ENCODE measurements around the gene LIN52.

LIN52 gene

DNA sequence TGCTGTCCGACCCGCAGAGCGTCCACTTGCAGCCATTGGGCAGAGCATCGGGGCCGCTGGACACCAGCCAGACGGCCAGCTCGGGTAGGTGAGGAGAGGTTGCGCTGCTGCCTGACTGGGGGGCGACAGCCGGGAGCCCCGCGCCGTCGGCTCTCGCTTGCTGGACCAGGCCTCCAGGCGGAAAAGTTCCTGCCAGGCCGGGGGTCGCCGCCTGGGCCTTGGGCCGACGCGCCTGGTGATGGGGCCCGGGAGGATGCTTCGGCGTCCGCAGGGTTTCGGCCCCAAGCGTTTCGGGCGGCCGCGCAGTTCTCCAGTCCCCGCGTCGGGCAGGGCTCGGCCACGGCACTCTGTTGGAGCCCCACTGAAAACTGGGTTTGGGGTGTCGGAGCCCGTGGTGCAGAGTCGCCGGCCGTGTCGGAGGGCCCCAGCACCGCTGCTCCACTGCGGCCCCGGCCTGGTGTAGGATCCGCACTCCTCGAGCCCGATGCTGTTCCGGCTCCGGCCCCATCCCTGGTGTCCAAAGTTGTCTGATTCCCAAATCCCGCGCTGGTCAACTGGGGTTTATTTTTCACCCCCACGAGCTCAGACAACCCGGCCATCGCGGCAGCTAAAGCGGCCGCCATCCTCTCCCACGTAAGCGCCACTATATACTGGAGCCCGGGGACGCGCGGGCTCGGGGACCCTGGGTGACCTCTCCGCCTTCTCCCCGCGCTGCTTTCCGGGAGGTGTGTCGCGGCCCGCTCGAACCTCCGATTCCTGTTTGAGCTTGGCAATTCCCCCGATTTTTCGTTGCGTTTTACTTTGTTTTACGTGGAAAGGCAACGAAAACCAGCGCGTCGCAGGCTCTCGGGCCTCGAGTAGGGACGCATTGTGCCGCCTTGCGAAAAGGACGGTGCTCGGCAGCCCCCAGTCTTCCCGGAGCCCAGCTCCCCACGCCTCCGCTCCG is 155.4 kb downstream of the LIN52 start:
- DNase-seq, result peak; percentile 19

DNA sequence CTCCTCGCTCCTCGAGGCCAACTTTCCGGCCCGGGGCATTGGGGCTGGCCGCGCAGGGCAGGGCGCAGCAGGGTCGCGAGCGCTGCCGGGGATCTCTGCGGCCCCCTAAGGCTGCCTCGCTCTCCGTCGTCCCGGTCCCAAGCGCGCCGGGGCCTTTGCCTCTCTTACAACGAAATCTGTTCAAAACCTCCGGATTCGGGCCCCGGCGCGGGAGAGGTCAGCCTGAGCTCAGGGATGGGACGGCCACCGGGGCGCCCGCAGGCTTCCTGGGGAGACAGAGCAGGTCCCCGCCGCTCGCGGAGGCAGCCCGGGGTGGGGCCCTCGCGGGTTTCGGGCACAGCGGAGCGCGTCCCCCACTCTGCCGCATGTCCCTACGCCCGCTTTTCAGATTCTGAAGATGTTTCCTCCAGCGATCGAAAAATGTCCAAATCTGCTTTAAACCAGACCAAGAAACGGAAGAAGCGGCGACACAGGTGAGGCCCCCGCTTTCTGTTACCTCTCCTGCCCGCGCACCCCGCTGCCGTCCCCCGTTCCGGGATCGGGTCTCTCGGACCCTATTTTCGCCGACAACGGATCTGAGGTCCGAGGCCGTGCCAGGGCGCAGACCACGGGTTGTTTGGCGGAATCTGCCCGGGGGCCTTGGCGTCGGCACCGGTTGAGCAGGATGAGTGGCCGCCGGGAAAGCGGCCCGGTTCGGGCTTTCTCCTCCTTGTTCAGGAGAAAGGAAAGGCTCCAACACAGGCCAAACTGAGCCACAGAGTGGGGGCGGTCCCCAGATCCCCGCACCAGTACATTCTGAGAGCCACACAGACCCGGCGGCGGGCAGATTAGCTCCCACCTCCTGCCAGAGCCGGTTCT is 156.3 kb downstream of the LIN52 start:
- DNase-seq, result peak; percentile 17

DNA sequence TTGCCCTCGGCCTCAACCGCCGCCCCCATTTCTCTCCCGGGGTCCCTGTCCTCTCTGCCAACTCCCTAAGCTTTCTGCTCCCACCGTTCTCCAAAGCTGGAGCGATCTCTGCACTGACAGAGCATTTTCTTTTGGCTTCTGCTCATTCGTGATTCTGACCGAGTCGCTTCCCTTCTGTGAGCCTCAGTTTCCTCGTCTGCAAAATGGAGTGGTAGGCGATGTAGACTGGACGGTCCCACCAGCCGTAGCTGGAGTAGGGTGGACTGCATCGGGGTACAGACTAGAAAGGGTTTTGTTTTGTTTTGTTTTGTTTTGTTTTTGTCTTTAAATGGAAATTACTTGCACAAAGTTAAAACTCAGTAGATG is 156.9 kb downstream of the LIN52 start:
- DNase-seq, result no peak

DNA sequence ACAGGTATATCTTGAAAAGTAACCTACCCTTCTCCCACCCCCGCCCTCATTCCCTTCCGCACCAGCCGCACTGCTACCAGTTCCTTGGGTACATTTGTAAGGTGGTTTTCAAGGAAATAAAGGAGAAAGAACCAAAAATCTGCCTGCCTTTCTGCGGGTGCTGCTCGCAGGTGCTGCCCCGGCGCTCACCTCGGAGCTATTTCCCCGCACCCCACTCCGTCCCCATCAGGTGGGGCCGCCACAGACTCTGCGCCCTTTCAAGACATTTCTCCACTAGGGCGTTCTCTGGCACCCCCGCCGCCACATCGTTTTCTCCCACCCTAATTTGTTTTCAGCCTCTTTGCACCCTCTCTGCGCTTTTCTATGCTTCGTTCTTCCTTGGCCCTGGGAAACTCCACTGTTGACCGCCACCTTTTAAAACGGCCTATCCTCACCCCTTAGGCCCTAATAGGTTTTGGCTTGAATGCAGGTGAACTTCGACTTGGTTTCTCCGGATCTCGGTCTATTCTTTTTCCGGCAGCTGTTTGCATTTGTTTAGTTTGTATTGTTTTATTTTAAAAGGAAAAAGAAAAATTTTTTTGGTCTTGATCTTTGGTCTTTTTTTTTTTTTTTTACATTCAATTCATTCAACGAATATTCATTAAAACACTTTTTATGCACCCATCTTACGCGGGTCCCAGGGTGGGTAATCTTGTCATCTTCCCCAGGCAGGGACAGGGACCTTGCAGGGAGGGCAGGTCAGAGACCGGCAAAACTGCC is 157.4 kb downstream of the LIN52 start:
- no peak for DNase-seq

GRCh38 chr14:74242780-74243042 is 158.0 kb downstream of the LIN52 start:
- DNase-seq, result no peak

DNA sequence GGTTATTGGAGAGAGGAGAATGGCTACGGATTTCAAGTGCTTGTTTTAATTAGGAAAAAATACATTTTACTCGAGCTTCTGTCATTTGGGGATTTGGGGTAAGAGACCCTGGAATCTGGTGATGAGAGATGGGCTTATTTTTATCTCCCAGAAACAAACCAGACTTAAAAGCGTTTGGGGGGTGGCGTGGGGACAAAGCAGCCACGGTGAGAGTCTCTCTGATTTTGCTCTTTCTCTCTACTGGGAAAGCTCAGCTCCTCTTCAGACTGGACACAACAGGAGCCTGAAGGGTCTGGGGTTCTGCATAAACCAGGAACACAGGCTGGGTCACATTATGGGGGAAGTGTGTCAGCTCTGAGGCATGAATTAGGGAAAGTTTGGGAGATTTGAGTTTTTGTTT is 158.3 kb downstream of the LIN52 start:
- no peak for DNase-seq

DNA sequence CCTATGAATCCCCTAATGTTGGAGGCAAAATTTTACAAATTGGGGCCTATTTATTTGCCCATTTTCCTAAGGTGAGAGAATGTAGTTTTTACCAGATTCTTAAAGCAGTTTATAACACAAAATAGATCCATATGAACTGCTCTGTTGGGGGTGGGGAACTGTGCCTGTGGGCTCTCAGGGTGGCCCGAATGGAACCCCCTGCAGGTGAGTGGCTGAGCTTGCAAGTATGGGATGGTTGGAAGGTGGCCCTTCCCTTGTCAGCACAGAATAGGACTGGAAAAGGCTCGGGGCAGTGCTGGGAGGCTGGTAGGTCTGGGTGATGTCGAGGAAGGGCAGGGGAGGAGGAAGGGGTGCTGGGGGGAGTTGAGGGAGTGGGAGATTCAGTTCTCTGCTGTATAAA is 159.4 kb downstream of the LIN52 start:
- no peak for DNase-seq

- no peak for DNase-seq
Observed at GRCh38 chr14:74245292-74245691, 160.5 kb downstream of the LIN52 start.

GRCh38 chr14:74246542-74246941 is 161.8 kb downstream of the LIN52 start:
- no peak for DNase-seq

DNA sequence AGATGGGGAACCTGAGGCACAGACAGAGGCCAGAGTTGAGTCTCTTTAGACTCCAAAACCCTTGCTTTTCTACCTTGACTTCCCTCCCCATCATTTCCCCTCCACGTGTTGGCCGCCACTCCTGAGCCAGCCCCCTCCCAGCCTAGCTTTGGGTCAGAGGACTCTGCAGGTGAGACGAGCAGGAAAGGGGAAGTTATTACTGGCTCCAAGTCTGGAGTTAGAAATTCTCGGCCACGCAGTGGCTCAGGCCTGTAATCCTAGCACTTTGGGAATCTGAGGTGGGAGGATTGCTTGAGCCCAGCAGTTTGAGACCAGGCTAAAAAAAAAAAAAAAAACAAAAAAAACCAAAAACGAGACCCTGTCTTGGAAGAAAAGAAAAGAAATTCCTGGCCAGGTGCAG is 163.3 kb downstream of the LIN52 start:
- no peak for DNase-seq

GRCh38 chr14:74249433-74250375 is 164.9 kb downstream of the LIN52 start:
- DNase-seq, result no peak
